Stomach (tissue), 9 donors: ENCODE data around the gene STRADB. TPM values are rescaled to one million over a fixed set of nuclear protein-coding genes. Genes with fewer than 3 reads are reported as not detected.
"Not testable (repeated sequence)": the region's sequence is repeated elsewhere in the genome, so short reads cannot be mapped to it uniquely, and the experiment has no call there.

Source experiments
- DNase-seq, 2 donors: peaks; one replicate each; pipeline versions ENCODE4 v3.0.0 to v3.0.0-alpha.2; 2013 to 2019
- H3K27ac ChIP-seq, 5 donors: fragments of 200-600 bp in 4 of 5; sonication (generic) in 4 of 5; one replicate each; pipeline ENCODE4 v1.5.1; 2013 to 2019; ENCODE audit warnings: mild to moderate bottlenecking in 1 of 5, moderate library complexity in 1 of 5
- H3K27me3 ChIP-seq, 3 donors: fragments of 200-600 bp; sonication (generic); one replicate each; pipeline ENCODE4 v1.5.1; 2017 to 2019; ENCODE audit warnings: mixed run types in 1 of 3
- H3K36me3 ChIP-seq, 4 donors: fragments of 200-600 bp; sonication (generic); 1 replicate in 3 of 4; 2 replicates in 1 of 4; pipeline ENCODE4 v1.5.1; 2016 to 2019
- H3K4me1 ChIP-seq, 4 donors: fragments of 200-600 bp; sonication (generic); one replicate each; pipeline ENCODE4 v1.5.1; 2016 to 2019
- H3K4me3 ChIP-seq, 4 donors: fragments of 200-600 bp; sonication (generic) in 3 of 4; one replicate each; pipeline ENCODE4 v1.5.1; 2016 to 2019; ENCODE audit warnings: mild to moderate bottlenecking in 1 of 4
- H3K9me3 ChIP-seq, 4 donors: fragments of 200-600 bp; sonication (generic); one replicate each; pipeline ENCODE4 v1.5.1; 2016 to 2019
- EP300 ChIP-seq: sonication (generic); formaldehyde crosslinking; IDR thresholded peaks from one replicate; pipeline ENCODE4 v1.6.1; 2017; ENCODE audit warnings: antibody characterized with exemption
- POLR2A ChIP-seq, 4 donors: fragments of 450-650 bp; IDR thresholded peaks; one replicate each; pipeline ENCODE4 v1.6.1; 2016; ENCODE audit warnings: antibody characterized with exemption in 4 of 4, control low read depth in 2 of 4, mild to moderate bottlenecking in 1 of 4, moderate library complexity in 1 of 4
- POLR2AphosphoS5 ChIP-seq, 3 donors: sonication (generic); formaldehyde crosslinking; IDR thresholded peaks; one replicate each; pipeline ENCODE4 v1.6.1; 2016; ENCODE audit warnings: antibody characterized with exemption in 3 of 3
- whole genome bisulfite sequencing, 5 donors: extraction: QIAGEN DNeasy Blood & Tissue Kit in 3 of 5; methylation state at CpG; one replicate each; pipeline versions ENCODE4 v1.1.5 to v1.1.7; 2013 to 2018; 5-methylcytosine and 5-hydroxymethylcytosine counted together
- intact Hi-C: fragments of 100-400 bp; cut with DNase I; formaldehyde crosslinking; loops from one replicate; pipeline ENCODE4 v1.15.1; 2023; ENCODE audit warnings: low total_unique reads
- polyA plus RNA-seq, 3 donors: library from polyadenylated mRNA; stranded (reverse); fragments of 200-250 nt; gene quantifications; one replicate each; pipeline ENCODE4 v1.2.3, GENCODE V29; 2013
- total RNA-seq, 5 donors: library from RNA; depleted of rRNA; stranded (reverse); fragments of >200 nt; gene quantifications; one replicate each; pipeline versions ENCODE4 v1.1.0 to v1.2.3, GENCODE V29; 2014 to 2016
- TF ChIP-seq, protein P1 (sequence below), 7 experiments: fragments of 450-650 bp in 4 of 7; fragments of 200-600 bp in 3 of 7; sonication (generic) in 3 of 7; IDR thresholded peaks; one replicate each; pipeline ENCODE4 v1.5.1; 2016 to 2019; ENCODE audit warnings: antibody characterized with exemption in 7 of 7, control low read depth in 2 of 7, mild to moderate bottlenecking in 1 of 7
- donor health status: healthy with polysubstance abuse.
- donor health status: Bipolar disorder and iron deficiency.
- donor health status: healthy.

Gene STRADB
- total and polyA plus RNA-seq, 8 donors = 7.9 to 93.4 (median 22.9) TPM

DNA sequence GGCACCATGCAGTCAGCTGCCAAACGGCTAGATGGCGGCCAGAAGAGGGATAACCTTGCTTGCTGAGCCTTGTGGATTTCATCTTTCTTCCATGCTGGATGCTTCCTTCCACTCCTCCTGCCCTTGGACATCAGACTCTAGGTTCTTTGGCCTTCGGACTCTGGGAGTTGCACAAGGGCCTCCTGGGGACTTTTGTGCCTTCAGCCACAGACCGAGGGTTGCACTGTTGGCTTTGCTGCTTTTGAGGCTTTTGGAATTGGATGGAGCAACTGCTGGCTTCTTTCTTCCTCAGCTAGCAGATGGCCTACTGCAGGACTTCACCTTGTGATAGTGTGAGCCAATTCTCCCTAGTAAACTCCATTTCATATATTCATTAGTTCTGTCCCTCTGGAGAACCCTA lies 31.0 kb downstream of the STRADB start:
- no peak overlapping the region for H3K27ac ChIP-seq
- H3K36me3 ChIP-seq = peaks cover 0 to 57% (median 47%) of the 10 kb centered on the region in 4 donors
- no peaks in the 10 kb centered on the region for H3K27me3 ChIP-seq
- H3K4me1 ChIP-seq = no peaks in the 10 kb centered on the region
- intact Hi-C loops = no loop called here
- TF ChIP-seq POLR2A (IDR thresholded peaks at IDR 0.05) (no peak), EP300 (no peak), POLR2AphosphoS5 (IDR thresholded peaks at IDR 0.05) (no peak)
- TF ChIP-seq, protein P1, sequence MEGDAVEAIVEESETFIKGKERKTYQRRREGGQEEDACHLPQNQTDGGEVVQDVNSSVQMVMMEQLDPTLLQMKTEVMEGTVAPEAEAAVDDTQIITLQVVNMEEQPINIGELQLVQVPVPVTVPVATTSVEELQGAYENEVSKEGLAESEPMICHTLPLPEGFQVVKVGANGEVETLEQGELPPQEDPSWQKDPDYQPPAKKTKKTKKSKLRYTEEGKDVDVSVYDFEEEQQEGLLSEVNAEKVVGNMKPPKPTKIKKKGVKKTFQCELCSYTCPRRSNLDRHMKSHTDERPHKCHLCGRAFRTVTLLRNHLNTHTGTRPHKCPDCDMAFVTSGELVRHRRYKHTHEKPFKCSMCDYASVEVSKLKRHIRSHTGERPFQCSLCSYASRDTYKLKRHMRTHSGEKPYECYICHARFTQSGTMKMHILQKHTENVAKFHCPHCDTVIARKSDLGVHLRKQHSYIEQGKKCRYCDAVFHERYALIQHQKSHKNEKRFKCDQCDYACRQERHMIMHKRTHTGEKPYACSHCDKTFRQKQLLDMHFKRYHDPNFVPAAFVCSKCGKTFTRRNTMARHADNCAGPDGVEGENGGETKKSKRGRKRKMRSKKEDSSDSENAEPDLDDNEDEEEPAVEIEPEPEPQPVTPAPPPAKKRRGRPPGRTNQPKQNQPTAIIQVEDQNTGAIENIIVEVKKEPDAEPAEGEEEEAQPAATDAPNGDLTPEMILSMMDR (IDR thresholded peaks at IDR 0.05) = no peak
- WGBS, 5 donors = 94 to 99% (median 96%) methylated on average over 4 of the region's 4 CpGs
- no peaks in the 10 kb centered on the region for H3K9me3 ChIP-seq
- H3K4me3 ChIP-seq = no peak overlapping the region
- no peak for DNase-seq

DNA sequence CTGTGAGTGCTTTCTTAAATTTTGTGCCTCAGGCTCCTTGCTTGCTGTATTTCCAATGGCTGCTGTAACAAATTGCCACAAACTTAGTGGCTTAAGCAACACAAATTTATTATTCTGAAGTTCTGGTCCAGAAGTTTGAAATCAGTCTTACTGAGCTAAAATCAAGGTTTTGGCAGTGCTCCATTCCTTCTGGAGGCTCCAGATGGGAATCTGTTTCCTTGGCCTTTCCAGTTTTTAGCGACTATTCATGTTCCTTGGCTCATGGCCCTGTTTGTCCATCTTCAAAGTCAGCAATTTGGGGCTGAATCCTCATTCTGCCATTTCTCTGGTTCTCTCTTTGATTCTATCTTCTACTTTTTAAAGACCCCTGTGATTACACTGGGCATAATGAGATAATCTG lies 31.8 kb downstream of the STRADB start:
- 0 to 44% (median 30%) methylated on average over 1 of the region's 1 CpG for whole genome bisulfite sequencing, 5 donors
- no peak for TF ChIP-seq EP300
- no peak for TF ChIP-seq POLR2AphosphoS5 (IDR thresholded peaks at IDR 0.05)
- no peak for TF ChIP-seq POLR2A (IDR thresholded peaks at IDR 0.05)
- TF ChIP-seq, protein P1 (IDR thresholded peaks at IDR 0.05) = no peak
- H3K27me3 ChIP-seq = no peaks in the 10 kb centered on the region
- H3K4me1 ChIP-seq = no peaks in the 10 kb centered on the region
- no peak overlapping the region for H3K27ac ChIP-seq
- H3K36me3 ChIP-seq = peaks cover 0 to 49% (median 39%) of the 10 kb centered on the region in 4 donors
- H3K9me3 ChIP-seq = no peaks in the 10 kb centered on the region
- intact Hi-C loops = no loop called here
- DNase-seq = no peak
- H3K4me3 ChIP-seq = no peak overlapping the region

DNA sequence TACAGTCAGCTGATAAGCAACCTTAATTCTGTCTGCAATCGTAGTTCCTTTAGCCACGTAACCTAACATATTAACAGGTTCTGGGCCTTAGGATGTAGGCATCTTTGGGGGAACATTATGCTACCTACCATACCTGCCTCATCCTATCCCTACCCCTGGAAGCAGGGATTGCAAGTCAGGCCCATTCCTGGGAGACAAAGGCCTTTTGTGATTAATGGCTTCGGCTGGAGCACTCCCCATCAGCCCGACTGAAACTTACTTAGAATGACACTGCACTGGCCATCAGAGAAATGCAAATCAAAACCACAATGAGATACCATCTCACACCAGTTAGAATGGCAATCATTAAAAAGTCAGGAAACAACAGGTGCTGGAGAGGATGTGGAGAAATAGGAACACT lies 32.2 kb downstream of the STRADB start:
- H3K36me3 ChIP-seq = peaks cover 0 to 45% (median 35%) of the 10 kb centered on the region in 4 donors
- H3K4me3 ChIP-seq, H3K27me3 ChIP-seq, H3K9me3 ChIP-seq, H3K4me1 ChIP-seq, intact Hi-C loops, DNase-seq, H3K27ac ChIP-seq: not testable (repeated sequence)
- WGBS, 5 donors = 74 to 88% (median 85%) methylated on average over 4 of the region's 4 CpGs

DNA sequence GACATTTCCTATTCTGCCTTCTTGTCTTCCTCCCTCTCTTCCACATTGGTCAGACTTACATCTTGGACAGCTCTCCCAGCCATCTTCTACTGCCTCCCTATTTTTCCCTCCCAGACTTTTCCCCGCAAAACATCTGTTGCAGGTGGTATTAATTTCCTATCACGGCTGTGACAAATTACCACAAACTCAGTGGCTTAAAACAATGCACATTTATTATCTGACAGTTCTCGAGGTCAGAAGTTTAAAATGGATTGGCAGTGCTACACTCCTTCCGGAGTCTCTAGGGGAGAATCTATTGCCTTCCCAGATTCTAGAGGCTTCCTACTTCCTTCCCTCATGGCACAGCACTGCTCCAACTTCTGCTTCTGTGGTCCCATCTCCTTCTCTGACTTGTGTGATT lies 33.3 kb downstream of the STRADB start:
- intact Hi-C loops = no loop called here

DNA sequence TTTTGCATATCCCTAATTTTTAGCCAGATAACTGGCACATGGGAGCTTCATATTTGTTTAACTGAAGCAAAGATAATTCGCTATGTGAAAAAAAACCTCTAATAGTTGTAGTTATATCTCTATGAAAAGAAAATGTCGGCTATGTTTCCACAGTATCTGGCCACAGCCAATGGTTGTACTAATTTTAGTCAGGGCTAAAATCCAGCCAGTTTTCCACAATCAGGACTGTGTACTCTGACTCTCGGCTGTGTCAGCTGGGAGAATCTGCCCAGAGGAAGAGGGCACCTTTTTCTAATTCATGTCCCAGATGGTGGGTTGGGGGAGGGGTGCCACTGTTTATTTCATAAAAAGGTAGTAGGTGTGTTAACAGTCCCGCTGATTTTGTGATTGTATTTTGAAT lies 38.8 kb downstream of the STRADB start:
- H3K27ac ChIP-seq = no peak overlapping the region
- no peak overlapping the region for H3K4me3 ChIP-seq
- H3K9me3 ChIP-seq = no peaks in the 10 kb centered on the region
- no peaks in the 10 kb centered on the region for H3K4me1 ChIP-seq
- no peaks in the 10 kb centered on the region for H3K27me3 ChIP-seq
- TF ChIP-seq, protein P1 (IDR thresholded peaks at IDR 0.05) = no peak
- no peak for TF ChIP-seq EP300
- no peak for TF ChIP-seq POLR2AphosphoS5 (IDR thresholded peaks at IDR 0.05)
- TF ChIP-seq POLR2A (IDR thresholded peaks at IDR 0.05) = no peak
- DNase-seq = no peak
- intact Hi-C loops = no loop called here
- WGBS, 5 donors = 80 to 93% (median 88%) methylated on average over 4 of the region's 4 CpGs
- no peaks in the 10 kb centered on the region for H3K36me3 ChIP-seq

More for the DNA sequence above, 33.3 kb downstream of the STRADB start:
- Histone ChIP-seq H3K9me3 (no peaks in the 10 kb centered on the region), H3K27me3 (no peaks in the 10 kb centered on the region), H3K4me1 (no peaks in the 10 kb centered on the region), H3K4me3 (no peak overlapping the region), H3K27ac (no peak overlapping the region), H3K36me3 (peaks cover 0 to 34% (median 25%) of the 10 kb centered on the region in 4 donors)
- TF ChIP-seq POLR2A (IDR thresholded peaks at IDR 0.05) = no peak
- TF ChIP-seq EP300 = no peak
- TF ChIP-seq, protein P1 (IDR thresholded peaks at IDR 0.05) = no peak
- no peak for DNase-seq
- 64 to 76% (median 71%) methylated on average over 4 of the region's 4 CpGs for WGBS, 5 donors
